Measurements from ENCODE around the gene EXPH5.

Gene EXPH5

GRCh38 chr11:108525161-108525560 is 68.4 kb downstream of the EXPH5 start:
- Mint-ChIP-seq H3K27ac (no peak overlapping the region), H3K4me3 (no peak overlapping the region), H3K27me3 (peaks cover 19% of the 10 kb centered on the region), H3K9me3 (peaks cover 7% of the 10 kb centered on the region), H3K36me3 (no peaks in the 10 kb centered on the region), H3K4me1 (no peaks in the 10 kb centered on the region)
- no peak for ATAC-seq

- Mint-ChIP-seq H3K36me3 (no peaks in the 10 kb centered on the region), H3K27ac (no peak overlapping the region), H3K4me3 (no peak overlapping the region), H3K9me3 (peaks cover 7% of the 10 kb centered on the region), H3K27me3 (peaks cover 19% of the 10 kb centered on the region), H3K4me1 (no peaks in the 10 kb centered on the region)
- ATAC-seq = no peak
These were observed 69.1 kb downstream of the EXPH5 start for GRCh38 chr11:108524422-108524821.

GRCh38 chr11:108522318-108522717 is 71.2 kb downstream of the EXPH5 start:
- Mint-ChIP-seq H3K36me3 (no peaks in the 10 kb centered on the region), H3K4me3 (no peak overlapping the region), H3K4me1 (no peaks in the 10 kb centered on the region), H3K9me3 (peaks cover 7% of the 10 kb centered on the region), H3K27me3 (peaks cover 15% of the 10 kb centered on the region), H3K27ac (no peak overlapping the region)
- no peak for ATAC-seq

- no peak for ATAC-seq
- Mint-ChIP-seq H3K27me3 (peaks cover 20% of the 10 kb centered on the region), H3K27ac (no peak overlapping the region), H3K4me3 (no peak overlapping the region), H3K9me3 (peaks cover 4% of the 10 kb centered on the region), H3K36me3 (no peaks in the 10 kb centered on the region), H3K4me1 (no peaks in the 10 kb centered on the region)
These were observed 75.0 kb downstream of the EXPH5 start for GRCh38 chr11:108518581-108518980.

GRCh38 chr11:108516125-108516524 is 77.4 kb downstream of the EXPH5 start:
- Mint-ChIP-seq H3K36me3 (no peaks in the 10 kb centered on the region), H3K4me1 (no peaks in the 10 kb centered on the region), H3K27me3 (peaks cover 15% of the 10 kb centered on the region), H3K27ac (no peak overlapping the region), H3K4me3 (no peak overlapping the region), H3K9me3 (peaks cover 4% of the 10 kb centered on the region)
- no peak for ATAC-seq

- Mint-ChIP-seq H3K36me3 (no peaks in the 10 kb centered on the region), H3K27me3 (peaks cover 9% of the 10 kb centered on the region), H3K4me3 (no peak overlapping the region), H3K9me3 (no peaks in the 10 kb centered on the region), H3K27ac (no peak overlapping the region), H3K4me1 (no peaks in the 10 kb centered on the region)
- no peak for ATAC-seq
These were observed 80.9 kb downstream of the EXPH5 start for GRCh38 chr11:108512708-108513107.

- Mint-ChIP-seq H3K4me1 (no peaks in the 10 kb centered on the region), H3K27ac (no peak overlapping the region), H3K27me3 (peaks cover 9% of the 10 kb centered on the region), H3K36me3 (no peaks in the 10 kb centered on the region), H3K4me3 (no peak overlapping the region), H3K9me3 (no peaks in the 10 kb centered on the region)
- no peak for ATAC-seq
These were observed 81.6 kb downstream of the EXPH5 start for GRCh38 chr11:108511851-108512474.

GRCh38 chr11:108508653-108509593 is 84.6 kb downstream of the EXPH5 start:
- Mint-ChIP-seq H3K36me3 (no peaks in the 10 kb centered on the region), H3K27ac (no peak overlapping the region), H3K4me3 (no peak overlapping the region), H3K27me3 (peaks cover 2% of the 10 kb centered on the region), H3K4me1 (no peaks in the 10 kb centered on the region), H3K9me3 (no peaks in the 10 kb centered on the region)
- no peak for ATAC-seq

- ATAC-seq = no peak
- no peak overlapping the region for H3K27ac Mint-ChIP-seq
- H3K27me3 Mint-ChIP-seq = no peaks in the 10 kb centered on the region
- no peaks in the 10 kb centered on the region for H3K9me3 Mint-ChIP-seq
- no peak overlapping the region for H3K4me3 Mint-ChIP-seq
- H3K36me3 Mint-ChIP-seq = no peaks in the 10 kb centered on the region
- peaks cover 11% of the 10 kb centered on the region for H3K4me1 Mint-ChIP-seq
These were observed 92.2 kb downstream of the EXPH5 start for GRCh38 chr11:108501396-108501795.

- H3K27me3 Mint-ChIP-seq = no peaks in the 10 kb centered on the region
- no peak for ATAC-seq
- H3K4me3 Mint-ChIP-seq = no peak overlapping the region
- no peaks in the 10 kb centered on the region for H3K9me3 Mint-ChIP-seq
- no peak overlapping the region for H3K27ac Mint-ChIP-seq
- H3K36me3 Mint-ChIP-seq = no peaks in the 10 kb centered on the region
- H3K4me1 Mint-ChIP-seq = peaks cover 11% of the 10 kb centered on the region
These were observed 92.8 kb downstream of the EXPH5 start for GRCh38 chr11:108500721-108501120.

GRCh38 chr11:108500169-108500568 is 93.4 kb downstream of the EXPH5 start:
- H3K9me3 Mint-ChIP-seq = no peaks in the 10 kb centered on the region
- H3K4me1 Mint-ChIP-seq = peaks cover 11% of the 10 kb centered on the region
- H3K36me3 Mint-ChIP-seq = no peaks in the 10 kb centered on the region
- H3K4me3 Mint-ChIP-seq = no peak overlapping the region
- H3K27me3 Mint-ChIP-seq = no peaks in the 10 kb centered on the region
- ATAC-seq = no peak
- H3K27ac Mint-ChIP-seq = no peak overlapping the region

GRCh38 chr11:108498816-108499408 is 94.7 kb downstream of the EXPH5 start:
- peak overlapping the region; percentile 88 for H3K27ac Mint-ChIP-seq
- no peak for ATAC-seq
- H3K4me1 Mint-ChIP-seq = peaks cover 11% of the 10 kb centered on the region

GRCh38 chr11:108498046-108498815 is 95.3 kb downstream of the EXPH5 start, which contains the start of gene POGLUT3:
POGLUT3 (minus strand) TSS chr11:108498384; CDS start chr11:108498366, 18 bp downstream.
- peaks cover 11% of the 10 kb centered on the region for H3K4me1 Mint-ChIP-seq
- H3K36me3 Mint-ChIP-seq = no peaks in the 10 kb centered on the region
- H3K4me3 Mint-ChIP-seq = peak within 1 kb of the TSS; percentile 98
- H3K9me3 Mint-ChIP-seq = no peaks in the 10 kb centered on the region
- H3K27me3 Mint-ChIP-seq = no peaks in the 10 kb centered on the region
- ATAC-seq = peak; percentile 69
- peak within 1 kb of the TSS; percentile 88 for H3K27ac Mint-ChIP-seq

More at GRCh38 chr11:108498816-108499408, 94.7 kb downstream of the EXPH5 start:
- no peaks in the 10 kb centered on the region for H3K9me3 Mint-ChIP-seq
- no peaks in the 10 kb centered on the region for H3K27me3 Mint-ChIP-seq
- no peaks in the 10 kb centered on the region for H3K36me3 Mint-ChIP-seq
- H3K4me3 Mint-ChIP-seq = peak overlapping the region; percentile 89

GRCh38 chr11:108497317-108498045 is 96.1 kb downstream of the EXPH5 start:
- Mint-ChIP-seq H3K36me3 (no peaks in the 10 kb centered on the region), H3K27me3 (no peaks in the 10 kb centered on the region), H3K4me1 (peaks cover 11% of the 10 kb centered on the region), H3K9me3 (no peaks in the 10 kb centered on the region), H3K4me3 (peak overlapping the region; percentile 98), H3K27ac (peak overlapping the region; percentile 88)
- ATAC-seq = peak; percentile 68
